ENCODE results near the gene NELL2.
A peak's percentile ranks its signal among the peaks of the same experiment; 100 is the strongest.
"Not testable (repeated sequence)": the region's sequence is repeated elsewhere in the genome, so short reads cannot be mapped to it uniquely, and the experiment has no call there.

Gene NELL2

GRCh38 chr12:44875954-44876543 is at the start of gene NELL2:
TSS of gene NELL2 (minus strand) at chr12:44876315. CDS start at chr12:44875869, 446 bp downstream.
- no peak for DNase-seq

GRCh38 chr12:44921736-44922135 is 45.6 kb upstream of the NELL2 start:
- no peak for DNase-seq

GRCh38 chr12:44917141-44917540 is 41.0 kb upstream of the NELL2 start:
- no peak for DNase-seq

GRCh38 chr12:44915958-44916357 is 39.8 kb upstream of the NELL2 start:
- no peak for DNase-seq

GRCh38 chr12:44904321-44904720 is 28.2 kb upstream of the NELL2 start:
- no peak for DNase-seq

- DNase-seq, result not testable (repeated sequence)
Observed at GRCh38 chr12:44898108-44898507, 22.0 kb upstream of the NELL2 start.

- DNase-seq, result no peak
Observed at GRCh38 chr12:44889926-44890325, 13.8 kb upstream of the NELL2 start.

- DNase-seq, result no peak
Observed at GRCh38 chr12:44889162-44889561, 13.0 kb upstream of the NELL2 start.

- DNase-seq, result no peak
Observed at GRCh38 chr12:44885902-44886301, 9.8 kb upstream of the NELL2 start.

GRCh38 chr12:44881197-44881596 is 5.1 kb upstream of the NELL2 start:
- no peak for DNase-seq

- peak; percentile 31 for DNase-seq
Observed at GRCh38 chr12:44876544-44877410, 662 bp upstream of the NELL2 start.

GRCh38 chr12:44875417-44875953 is 630 bp downstream of the NELL2 start:
- DNase-seq, result no peak

- no peak for DNase-seq
Observed at GRCh38 chr12:44874981-44875416, 1.1 kb downstream of the NELL2 start.

GRCh38 chr12:44873898-44874297 is 2.2 kb downstream of the NELL2 start:
- no peak for DNase-seq

GRCh38 chr12:44869503-44869902 is 6.6 kb downstream of the NELL2 start:
- DNase-seq, result no peak

- DNase-seq, result no peak
Observed at GRCh38 chr12:44863867-44864266, 12.2 kb downstream of the NELL2 start.

- no peak for DNase-seq
Observed at GRCh38 chr12:44859998-44860689, 16.0 kb downstream of the NELL2 start.

GRCh38 chr12:44858226-44858855 is 17.8 kb downstream of the NELL2 start:
- no peak for DNase-seq

GRCh38 chr12:44852483-44852882 is 23.6 kb downstream of the NELL2 start:
- no peak for DNase-seq

- no peak for DNase-seq
Observed at GRCh38 chr12:44851586-44851985, 24.5 kb downstream of the NELL2 start.

- DNase-seq, result no peak
Observed at GRCh38 chr12:44848703-44849085, 27.4 kb downstream of the NELL2 start.

GRCh38 chr12:44847888-44848702 is 28.0 kb downstream of the NELL2 start:
- no peak for DNase-seq

All from NCI-H748 treated with DMSO at 0.1 percent for 48 hours (cell line).